HCT116 (cell line): ENCODE data around the gene DYNC2I2. TPM values are rescaled to one million over a fixed set of nuclear protein-coding genes. Genes with fewer than 3 reads are reported as not detected.

Experiments
- ATAC-seq: fragments of 200-7000 bp; cut with Tn5 transposase; 2 replicates; pipeline ENCODE4 v1.9.1; 2020; ENCODE audit warnings: mild to moderate bottlenecking, moderate library complexity
- BruUV-seq: library from RNA; stranded (reverse); fragments of 400-500 nt; replicated peaks from 2 replicates; lab custom pipeline; 2021; lab: Mats Ljungman, UMichigan
- CTCF ChIA-PET: fragments of 300-600 bp; sonication (Branson Sonifier 250); formaldehyde crosslinking; loops from one replicate; lab custom pipeline; 2021; ENCODE audit warnings: antibody characterized with exemption; lab: Charles Lee
- POLR2A ChIA-PET: fragments of 300-600, 350-600 bp; sonication (Branson Sonifier 250); formaldehyde crosslinking; loops from one replicate; lab custom pipeline; 2021; ENCODE audit warnings: antibody characterized with exemption; lab: Charles Lee
- RAD21 ChIA-PET, 2 experiments: fragments of 300-600 bp; sonication (Branson Sonifier 250); formaldehyde crosslinking; loops; one replicate each; lab custom pipeline; 2023; ENCODE audit warnings: low total read pairs in 2 of 2; ENCODE audit not compliant: uncharacterized antibody in 2 of 2, unreplicated experiment in 2 of 2, low non-redundant PET in 1 of 2; lab: Charles Lee
- DNase-seq: peaks from one replicate; pipeline ENCODE4 v3.0.0-alpha.2; 2010; ENCODE audit warnings: low read depth, low spot score
- H2AFZ ChIP-seq: fragments of 200-600 bp; shearing (Covaris generic), sonication (generic); 2 replicates; pipeline ENCODE4 v1.6.1; 2017; ENCODE audit warnings: low read depth, mixed run types, mixed read lengths, antibody characterized with exemption, low read length; ENCODE audit not compliant: poor library complexity, severe bottlenecking
- H3K27ac ChIP-seq: 2 replicates; pipeline ENCODE4 v1.5.1; 2012; ENCODE audit warnings: low read depth, low read length
- H3K27me3 ChIP-seq: fragments of 200-600 bp; sonication (generic); 2 replicates; pipeline ENCODE4 v1.6.1; 2016; ENCODE audit warnings: mixed run types, low read length, mixed read lengths; ENCODE audit not compliant: insufficient read depth
- H3K36me3 ChIP-seq, 2 experiments: fragments of 200-500 bp in 1 of 2; fragments of 200-600 bp in 1 of 2; sonication (Bioruptor generic) in 1 of 2; sonication (generic) in 1 of 2; 2 replicates each; pipeline versions ENCODE4 v1.5.1 to v1.6.1; 2014 to 2016; ENCODE audit warnings: low read length in 2 of 2, inconsistent platforms in 1 of 2, mixed read lengths in 1 of 2, mixed run types in 1 of 2; ENCODE audit not compliant: insufficient read depth in 2 of 2, control insufficient read depth in 1 of 2
- H3K4me1 ChIP-seq, 2 experiments: fragments of 200-600 bp in 1 of 2; sonication (generic) in 1 of 2; 2 replicates each; pipeline versions ENCODE4 v1.5.1 to v1.6.1; 2012 to 2017; ENCODE audit warnings: low read length in 2 of 2, inconsistent platforms in 1 of 2, mild to moderate bottlenecking in 1 of 2, mixed read lengths in 1 of 2, mixed run types in 1 of 2, moderate library complexity in 1 of 2; ENCODE audit not compliant: insufficient read depth in 2 of 2, control insufficient read depth in 1 of 2
- H3K4me2 ChIP-seq: fragments of 200-600 bp; sonication (generic); 2 replicates; pipeline ENCODE4 v1.6.1; 2017; ENCODE audit warnings: mixed run types, low read length, mixed read lengths
- H3K4me3 ChIP-seq, 2 experiments: fragments of 200-600 bp in 1 of 2; sonication (generic) in 1 of 2; replicated peaks in 1 of 2; 2 replicates each; pipeline ENCODE4 v1.5.1; 2011 to 2016; ENCODE audit warnings: low read length in 2 of 2, control low read depth in 1 of 2, low read depth in 1 of 2, mild to moderate bottlenecking in 1 of 2, mixed read lengths in 1 of 2, mixed run types in 1 of 2
- H3K79me2 ChIP-seq: fragments of 200-600 bp; sonication (generic); 2 replicates; pipeline ENCODE4 v1.6.1; 2017; ENCODE audit warnings: mild to moderate bottlenecking, mixed run types, low read length, moderate library complexity, mixed read lengths; ENCODE audit not compliant: insufficient read depth
- H3K9ac ChIP-seq: fragments of 200-600 bp; sonication (generic); 2 replicates; pipeline ENCODE4 v1.6.1; 2016; ENCODE audit warnings: low read length, mixed read lengths
- H3K9me2 ChIP-seq: fragments of 200-600 bp; sonication (generic), shearing (Covaris generic); 2 replicates; pipeline ENCODE4 v1.6.1; 2017; ENCODE audit warnings: mixed run types, mild to moderate bottlenecking, moderate library complexity; ENCODE audit not compliant: insufficient read depth
- H3K9me3 ChIP-seq, 2 experiments: fragments of 200-500 bp in 1 of 2; fragments of 200-600 bp in 1 of 2; sonication (Bioruptor generic) in 1 of 2; sonication (generic) in 1 of 2; 2 replicates each; pipeline ENCODE4 v1.6.1; 2014 to 2017; ENCODE audit warnings: low read length in 2 of 2, mixed read lengths in 2 of 2, inconsistent platforms in 1 of 2, low read depth in 1 of 2, mild to moderate bottlenecking in 1 of 2, mixed run types in 1 of 2, moderate library complexity in 1 of 2; ENCODE audit not compliant: control insufficient read depth in 1 of 2, insufficient read depth in 1 of 2
- H4K20me1 ChIP-seq: fragments of 200-600 bp; sonication (generic), shearing (Covaris generic); 2 replicates; pipeline ENCODE4 v1.6.1; 2017; ENCODE audit warnings: mixed run types, mild to moderate bottlenecking, moderate library complexity; ENCODE audit not compliant: insufficient read depth
- ATF3 ChIP-seq: IDR thresholded peaks from 2 replicates; pipeline ENCODE4 v1.6.1; 2012
- CEBPB ChIP-seq: IDR thresholded peaks from 2 replicates; pipeline ENCODE4 v1.6.1; 2012; ENCODE audit warnings: low read depth
- CTCF ChIP-seq, 3 experiments: fragments of 200-600 bp in 1 of 3; sonication (generic) in 1 of 3; IDR thresholded peaks in 2 of 3; conservative IDR thresholded peaks in 1 of 3; 2 replicates each; pipeline ENCODE4 v1.5.1; 2012 to 2017; ENCODE audit warnings: low read depth in 2 of 3, low read length in 2 of 3, antibody characterized with exemption in 1 of 3, borderline replicate concordance in 1 of 3, control low read depth in 1 of 3, mild to moderate bottlenecking in 1 of 3, mixed read lengths in 1 of 3, mixed run types in 1 of 3, moderate library complexity in 1 of 3; ENCODE audit not compliant: insufficient read depth in 1 of 3
- EGR1 ChIP-seq: IDR thresholded peaks from 2 replicates; pipeline ENCODE4 v1.6.1; 2012; ENCODE audit warnings: low read depth
- ELF1 ChIP-seq: IDR thresholded peaks from 2 replicates; pipeline ENCODE4 v1.6.1; 2012; ENCODE audit warnings: low read depth, borderline replicate concordance
- EZH2 ChIP-seq: fragments of 200-600 bp; sonication (generic); IDR thresholded peaks from 2 replicates; pipeline ENCODE4 v1.6.1; 2017; ENCODE audit warnings: antibody characterized with exemption, mixed run types
- EZH2phosphoT487 ChIP-seq: fragments of 200-600 bp; IDR thresholded peaks from 2 replicates; pipeline ENCODE4 v1.6.1; 2018; ENCODE audit warnings: antibody characterized with exemption, borderline replicate concordance
- FOSL1 ChIP-seq: IDR thresholded peaks from 2 replicates; pipeline ENCODE4 v1.6.1; 2012; ENCODE audit warnings: low read depth
- JUND ChIP-seq: IDR thresholded peaks from 2 replicates; pipeline ENCODE4 v1.6.1; 2012
- MAX ChIP-seq: IDR thresholded peaks from 2 replicates; pipeline ENCODE4 v1.6.1; 2012
- POLR2AphosphoS5 ChIP-seq: IDR thresholded peaks from 2 replicates; pipeline ENCODE4 v1.6.1; 2011; ENCODE audit warnings: mild to moderate bottlenecking, low read depth, low read length, moderate library complexity
- RAD21 ChIP-seq: IDR thresholded peaks from 2 replicates; pipeline ENCODE4 v1.6.1; 2012; ENCODE audit warnings: low read depth, mild to moderate bottlenecking
- SIN3A ChIP-seq: IDR thresholded peaks from 2 replicates; pipeline ENCODE4 v1.6.1; 2012; ENCODE audit warnings: low read depth
- SP1 ChIP-seq: IDR thresholded peaks from 2 replicates; pipeline ENCODE4 v1.6.1; 2012; ENCODE audit warnings: low read depth
- SRF ChIP-seq: IDR thresholded peaks from 2 replicates; pipeline ENCODE4 v1.6.1; 2012; ENCODE audit warnings: low read depth
- TCF7L2 ChIP-seq: IDR thresholded peaks from 2 replicates; pipeline ENCODE4 v1.7.0; 2011; ENCODE audit warnings: borderline replicate concordance, inconsistent platforms; ENCODE audit not compliant: insufficient read depth, insufficient read length; ENCODE audit errors: extremely low read depth
- YY1 ChIP-seq: IDR thresholded peaks from 2 replicates; pipeline ENCODE4 v1.6.1; 2011; ENCODE audit warnings: low read length, low read depth, moderate library complexity, mild to moderate bottlenecking; ENCODE audit not compliant: insufficient replicate concordance; ENCODE audit errors: extremely low read depth
- ZBTB33 ChIP-seq: IDR thresholded peaks from 2 replicates; pipeline ENCODE4 v1.6.1; 2011; ENCODE audit warnings: mild to moderate bottlenecking, low read length, moderate library complexity; ENCODE audit not compliant: insufficient replicate concordance; ENCODE audit errors: extremely low read depth
- ZFX ChIP-seq: fragments of 450-650 bp; IDR thresholded peaks from 2 replicates; pipeline ENCODE4 v1.6.1; 2017
- ZNF274 ChIP-seq: fragments of 200-500 bp; sonication (Bioruptor generic); IDR thresholded peaks from 2 replicates; pipeline ENCODE4 v1.6.1; 2014; ENCODE audit warnings: mild to moderate bottlenecking, low read depth, low read length, inconsistent platforms
- intact Hi-C: fragments of 100-400 bp; cut with micrococcal nuclease; formaldehyde crosslinking; loops from 2 replicates; pipeline ENCODE4 v1.10.0; 2022
- total RNA-seq: library from RNA; stranded (reverse); gene quantifications from one replicate; pipeline ENCODE4 v1.2.1, GENCODE V29; 2021; ENCODE audit not compliant: unreplicated experiment

The DYNC2I2 gene
- total RNA-seq, 1 experiment from 2014 or later: 155 TPM

- CTCF ChIA-PET: no interaction called here
- peaks cover 9 to 23% of the 10 kb centered on the region in 2 experiments for H3K4me1 ChIP-seq
- TF ChIP-seq CTCF (IDR thresholded peaks at IDR 0.05 in 2 of 3, conservative IDR thresholded peaks at IDR 0.05 in 1 of 3; ENCODE audit: borderline replicate concordance in 1 of 3, insufficient read depth in 1 of 3, low read depth in 2 of 3, low read length in 2 of 3): no peak
- TF ChIP-seq ATF3: no peak
- TF ChIP-seq EZH2phosphoT487: no peak
- TF ChIP-seq MAX: no peak
- no peak for TF ChIP-seq SIN3A
- no peak for TF ChIP-seq ZNF274
- TF ChIP-seq RAD21: no peak
- TF ChIP-seq SP1: no peak
- no peak for TF ChIP-seq SRF
- TF ChIP-seq EGR1: no peak
- no peak for TF ChIP-seq FOSL1
- no peak for TF ChIP-seq ELF1
- TF ChIP-seq ZBTB33: no peak
- TF ChIP-seq POLR2AphosphoS5: no peak
- TF ChIP-seq TCF7L2: no peak
- no peak for TF ChIP-seq EZH2
- no peak for TF ChIP-seq ZFX
- TF ChIP-seq JUND: no peak
- no peak for TF ChIP-seq CEBPB
- no peak for TF ChIP-seq YY1
- no peaks in the 10 kb centered on the region for H4K20me1 ChIP-seq
- ATAC-seq: no peak
- no peaks in the 10 kb centered on the region for H3K9me3 ChIP-seq
- H3K27me3 ChIP-seq: no peaks in the 10 kb centered on the region
- DNase-seq: no peak
- no peak overlapping the region for H2AFZ ChIP-seq
- RAD21 ChIA-PET: no interaction called here
- H3K79me2 ChIP-seq: peaks cover 25% of the 10 kb centered on the region
- no peak overlapping the region for H3K4me3 ChIP-seq
- H3K9ac ChIP-seq: no peak overlapping the region
- no peaks in the 10 kb centered on the region for H3K9me2 ChIP-seq
- no TSS peak for BruUV-seq
- no peak overlapping the region for H3K27ac ChIP-seq
- no peak overlapping the region for H3K4me2 ChIP-seq
- POLR2A ChIA-PET: no interaction called here
- intact Hi-C loops: no loop called here
- H3K36me3 ChIP-seq: peaks cover 4 to 17% of the 10 kb centered on the region in 2 experiments; a peak in 2 of 4 replicates
Measured at GRCh38 chr9:128706045-128706444, 49.4 kb upstream of the DYNC2I2 start.
